GM23338 (cell line): ENCODE results near the gene KIFC1. TPM values are rescaled to one million over a fixed set of nuclear protein-coding genes. Genes with fewer than 3 reads are reported as not detected.
A peak's percentile ranks its signal among the peaks of the same experiment; 100 is the strongest.

Experiments used
- ATAC-seq: fragments of 200-7000 bp; cut with Tn5 transposase; 3 replicates; pipeline ENCODE4 v1.9.1; 2020
- DNase-seq: peaks from one replicate; pipeline ENCODE4 v3.0.0-alpha.2; 2015; ENCODE audit warnings: low spot score
- H2AFZ ChIP-seq: fragments of 200-600 bp; sonication (generic); 2 replicates; pipeline ENCODE4 v1.8.0; 2016; ENCODE audit warnings: antibody characterized with exemption, mild to moderate bottlenecking, moderate library complexity
- H3F3A ChIP-seq: fragments of 200-600 bp; sonication (generic); replicated peaks from 2 replicates; pipeline ENCODE4 v1.8.0; 2017; ENCODE audit warnings: antibody characterized with exemption, mixed run types, low read depth
- H3K27ac ChIP-seq: fragments of 200-600 bp; sonication (generic); 2 replicates; pipeline ENCODE4 v1.6.1; 2016; ENCODE audit warnings: low read depth
- H3K27me3 ChIP-seq: fragments of 200-600 bp; sonication (generic); 2 replicates; pipeline ENCODE4 v1.8.0; 2016; ENCODE audit warnings: mild to moderate bottlenecking, mixed run types, moderate library complexity; ENCODE audit not compliant: insufficient read depth
- H3K36me3 ChIP-seq: fragments of 200-600 bp; sonication (generic); 2 replicates; pipeline ENCODE4 v1.8.0; 2016; ENCODE audit warnings: mild to moderate bottlenecking; ENCODE audit not compliant: insufficient read depth
- H3K4me1 ChIP-seq: fragments of 200-600 bp; sonication (generic); 2 replicates; pipeline ENCODE4 v1.8.0; 2016; ENCODE audit warnings: mild to moderate bottlenecking, moderate library complexity; ENCODE audit not compliant: insufficient read depth
- H3K4me2 ChIP-seq: fragments of 200-600 bp; sonication (generic); 2 replicates; pipeline ENCODE4 v1.7.1; 2017; ENCODE audit warnings: mixed run types
- H3K4me3 ChIP-seq: fragments of 200-600 bp; sonication (generic); 2 replicates; pipeline ENCODE4 v1.6.1; 2016; ENCODE audit warnings: mixed run types
- H3K79me2 ChIP-seq: fragments of 200-600 bp; sonication (generic); replicated peaks from 2 replicates; pipeline ENCODE4 v1.8.0; 2017; ENCODE audit warnings: mild to moderate bottlenecking; ENCODE audit not compliant: insufficient read depth
- H3K9me2 ChIP-seq: fragments of 200-600 bp; sonication (generic); 2 replicates; pipeline ENCODE4 v1.8.0; 2017; ENCODE audit not compliant: insufficient read depth
- H4K20me1 ChIP-seq: fragments of 200-600 bp; sonication (generic); replicated peaks from 2 replicates; pipeline ENCODE4 v1.8.0; 2017; ENCODE audit warnings: mild to moderate bottlenecking; ENCODE audit not compliant: insufficient read depth
- H3K27ac Mint-ChIP-seq: 2 replicates; pipeline ENCODE4 v1.8.0; 2020; ENCODE audit warnings: inconsistent platforms, mild to moderate bottlenecking, moderate library complexity, mixed read lengths
- H3K27me3 Mint-ChIP-seq: 3 replicates; pipeline ENCODE4 v1.8.0; 2022; ENCODE audit warnings: low read depth, mild to moderate bottlenecking, moderate library complexity, mixed read lengths, inconsistent platforms; ENCODE audit not compliant: insufficient read depth, poor library complexity
- H3K36me3 Mint-ChIP-seq: 3 replicates; pipeline ENCODE4 v1.8.0; 2021; ENCODE audit warnings: low read depth, mild to moderate bottlenecking, inconsistent platforms, moderate library complexity, mixed read lengths
- H3K4me1 Mint-ChIP-seq: 3 replicates; pipeline ENCODE4 v1.8.0; 2020; ENCODE audit warnings: mild to moderate bottlenecking, inconsistent platforms, mixed read lengths
- H3K4me3 Mint-ChIP-seq: 3 replicates; pipeline ENCODE4 v1.8.0; 2021; ENCODE audit warnings: moderate library complexity, mild to moderate bottlenecking, inconsistent platforms, mixed read lengths
- H3K9me3 Mint-ChIP-seq: 3 replicates; pipeline ENCODE4 v1.8.0; 2020; ENCODE audit warnings: moderate library complexity, mild to moderate bottlenecking, inconsistent platforms, mixed read lengths
- EZH2 ChIP-seq: fragments of 200-600 bp; sonication (generic); IDR thresholded peaks from one replicate; pipeline ENCODE4 v1.8.0; 2017; ENCODE audit warnings: antibody characterized with exemption, mild to moderate bottlenecking, low read depth; ENCODE audit not compliant: unreplicated experiment
- REST ChIP-seq: IDR thresholded peaks from one replicate; pipeline ENCODE4 v1.6.1; 2018; ENCODE audit warnings: antibody characterized with exemption; ENCODE audit not compliant: unreplicated experiment
- STAT1 ChIP-seq: IDR thresholded peaks from one replicate; pipeline ENCODE4 v1.6.1; 2016; ENCODE audit warnings: antibody characterized with exemption; ENCODE audit not compliant: unreplicated experiment
- ZNF462 ChIP-seq: fragments of 250-450 bp; sonication (Bioruptor Pico); IDR thresholded peaks from 2 replicates; pipeline ENCODE4 v1.5.0; 2020; ENCODE audit warnings: mild to moderate bottlenecking, moderate library complexity
- polyA plus RNA-seq: library from polyadenylated mRNA; unstranded; fragments of >200 nt; fragmentation: Nextera tagmentation; extraction: Ambion mirVana; gene quantifications from 2 replicates; pipeline ENCODE4 v1.2.1, GENCODE V29; 2016
- total RNA-seq: library from RNA; depleted of rRNA; stranded (reverse); fragments of >200 nt; shearing (Covaris generic); gene quantifications from 2 replicates; pipeline ENCODE4 v1.2.3, GENCODE V29; 2014

KIFC1 gene
- total and polyA plus RNA-seq, 2 experiments from 2014 or later, result 10.3 to 61.7 TPM

DNA sequence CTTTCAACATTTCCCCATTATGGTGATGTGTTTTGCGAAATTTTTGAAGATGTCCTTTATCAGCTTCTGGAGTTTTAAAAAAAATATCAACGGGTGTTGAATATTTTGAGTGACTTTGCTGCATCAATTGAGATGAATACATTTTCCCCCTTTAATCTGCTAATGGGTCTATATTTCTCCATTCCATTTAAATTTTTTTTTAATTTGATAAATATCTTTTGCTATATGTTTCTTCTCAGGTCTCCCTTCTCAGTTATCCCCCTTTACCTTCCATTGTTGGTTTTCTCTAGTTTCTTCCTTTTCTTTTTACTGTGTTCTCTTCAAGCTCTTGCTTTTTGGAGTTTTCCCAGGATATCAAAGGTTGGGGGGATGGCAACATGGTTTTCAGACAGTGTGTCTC is 1.4 kb upstream of the KIFC1 start (continued):
- TF ChIP-seq ZNF462 (no peak), STAT1 (no peak), REST (no peak)

- Histone ChIP-seq H3K4me2 (peak overlapping the region; percentile 42), H4K20me1 (peaks cover 34% of the 10 kb centered on the region), H3K4me1 (peaks cover 8% of the 10 kb centered on the region), H2AFZ (peak overlapping the region; percentile 48; the same call in 1 of the 2 replicates), H3K4me3 (peak overlapping the region; percentile 92), H3F3A (peaks cover 5% of the 10 kb centered on the region; the same call in 1 of the 2 replicates), H3K27me3 (no peaks in the 10 kb centered on the region), H3K36me3 (no peaks in the 10 kb centered on the region), H3K79me2 (peaks cover 41% of the 10 kb centered on the region), H3K9me2 (no peaks in the 10 kb centered on the region), H3K27ac (peak overlapping the region; percentile 92)
- Mint-ChIP-seq H3K27me3 (peaks cover 5% of the 10 kb centered on the region), H3K4me3 (peak overlapping the region; percentile 91), H3K36me3 (peaks cover 4% of the 10 kb centered on the region; the same call in 2 of the 3 replicates), H3K9me3 (no peaks in the 10 kb centered on the region; the same call in 2 of the 3 replicates), H3K4me1 (peaks cover 28% of the 10 kb centered on the region), H3K27ac (peak overlapping the region; percentile 94)
- ATAC-seq, result no peak
- DNase-seq, result no peak
- TF ChIP-seq STAT1 (no peak), EZH2 (no peak), REST (no peak)
Measured at GRCh38 chr6:33390767-33391277, 801 bp upstream of the KIFC1 start.
